Iris pigment epithelial cell (primary cell): Measurements from ENCODE around the gene SLC2A11.

Source experiments
- DNase-seq: peaks from one replicate; pipeline ENCODE4 v3.0.0-alpha.2; 2011; ENCODE audit warnings: low read depth

Gene SLC2A11

GRCh38 chr22:23832226-23833016 is 25.3 kb upstream of the SLC2A11 start:
- no peak for DNase-seq

- DNase-seq, result no peak
These were observed 24.5 kb upstream of the SLC2A11 start for GRCh38 chr22:23833017-23833751.

GRCh38 chr22:23833911-23834317 is 23.8 kb upstream of the SLC2A11 start:
- no peak for DNase-seq

- no peak for DNase-seq
These were observed 23.3 kb upstream of the SLC2A11 start for GRCh38 chr22:23834406-23834792.

GRCh38 chr22:23834793-23835483 is 22.7 kb upstream of the SLC2A11 start:
- no peak for DNase-seq

GRCh38 chr22:23835484-23836144 is 22.1 kb upstream of the SLC2A11 start:
- peak; percentile 8 for DNase-seq

- DNase-seq, result no peak
These were observed 21.4 kb upstream of the SLC2A11 start for GRCh38 chr22:23836281-23836680.

- no peak for DNase-seq
These were observed 20.8 kb upstream of the SLC2A11 start for GRCh38 chr22:23836692-23837495.

- no peak for DNase-seq
These were observed 20.2 kb upstream of the SLC2A11 start for GRCh38 chr22:23837496-23837859.

GRCh38 chr22:23837911-23838680 is 19.6 kb upstream of the SLC2A11 start:
- no peak for DNase-seq

GRCh38 chr22:23838681-23839468 is 18.8 kb upstream of the SLC2A11 start, which contains the start of gene DERL3:
Gene DERL3, minus strand, starts transcription at chr22:23839006. Its CDS starts 19 bp downstream, at chr22:23838987.
- peak; percentile 99 for DNase-seq

- no peak for DNase-seq
These were observed 17.6 kb upstream of the SLC2A11 start for GRCh38 chr22:23840026-23840425.

GRCh38 chr22:23841292-23841691 is 16.4 kb upstream of the SLC2A11 start:
- DNase-seq, result no peak

GRCh38 chr22:23841736-23842445 is 15.8 kb upstream of the SLC2A11 start:
- DNase-seq, result no peak

GRCh38 chr22:23842599-23842998 is 15.1 kb upstream of the SLC2A11 start:
- DNase-seq, result no peak

- no peak for DNase-seq
These were observed 12.9 kb upstream of the SLC2A11 start for GRCh38 chr22:23844739-23845202.

GRCh38 chr22:23845265-23846080 is 12.2 kb upstream of the SLC2A11 start:
- no peak for DNase-seq

GRCh38 chr22:23846081-23846469 is 11.6 kb upstream of the SLC2A11 start:
- DNase-seq, result no peak
